ENCODE measurements around the gene CPNE5. TPM values are rescaled to one million over a fixed set of nuclear protein-coding genes. Genes with fewer than 3 reads are reported as not detected.

The CPNE5 gene
- 0.30 and 0.47 TPM in 2 replicates for polyA plus RNA-seq (2012; rRNA removed)
- polyA plus RNA-seq (2012; cell fraction: cytosol; rRNA removed): 0.21 and 0.25 TPM in 2 replicates
- polyA plus RNA-seq (2012; cell fraction: nucleus; rRNA removed): 0.47 and 0.54 TPM in 2 replicates

- peaks cover 12% of the 10 kb centered on the region for H3K27me3 ChIP-seq (ENCODE audit: insufficient read depth)
- CTCF ChIA-PET: interaction anchor here (1.4 to 2.5 kb wide), 2 partner anchors 12 to 371 kb away, joined by 3 to 10 read pairs; no protein-coding TSS in a partner anchor
- TF ChIP-seq SMC3 (IDR thresholded peaks at IDR 0.05; ENCODE audit: low read depth, low read length) (no peak), ZBTB33 (IDR thresholded peaks at IDR 0.05; ENCODE audit: borderline replicate concordance, low read depth) (no peak), FOXM1 (IDR thresholded peaks at IDR 0.05; ENCODE audit: low read depth) (no peak), POLR2AphosphoS5 (IDR thresholded peaks at IDR 0.05; ENCODE audit: low read depth, low read length) (no peak), FOXJ3 (CRISPR knock-in tag; IDR thresholded peaks at IDR 0.05) (no peak), PBX3 (IDR thresholded peaks at IDR 0.05) (no peak), RXRA (IDR thresholded peaks at IDR 0.05; ENCODE audit: borderline replicate concordance, low read depth) (no peak), EP300 (IDR thresholded peaks at IDR 0.05; ENCODE audit: borderline replicate concordance in 1 of 2, low read depth in 1 of 2, low read length in 1 of 2) (no peak), MEF2A (IDR thresholded peaks at IDR 0.05; ENCODE audit: borderline replicate concordance, low read depth) (no peak), RAD21 (IDR thresholded peaks at IDR 0.05; ENCODE audit: low read length) (no peak)
These were observed at the start of gene CPNE5 for GRCh38 chr6:36838896-36839748. Gene CPNE5 (minus strand): TSS chr6:36839444. CDS start chr6:36839377, 67 bp downstream.

DNA sequence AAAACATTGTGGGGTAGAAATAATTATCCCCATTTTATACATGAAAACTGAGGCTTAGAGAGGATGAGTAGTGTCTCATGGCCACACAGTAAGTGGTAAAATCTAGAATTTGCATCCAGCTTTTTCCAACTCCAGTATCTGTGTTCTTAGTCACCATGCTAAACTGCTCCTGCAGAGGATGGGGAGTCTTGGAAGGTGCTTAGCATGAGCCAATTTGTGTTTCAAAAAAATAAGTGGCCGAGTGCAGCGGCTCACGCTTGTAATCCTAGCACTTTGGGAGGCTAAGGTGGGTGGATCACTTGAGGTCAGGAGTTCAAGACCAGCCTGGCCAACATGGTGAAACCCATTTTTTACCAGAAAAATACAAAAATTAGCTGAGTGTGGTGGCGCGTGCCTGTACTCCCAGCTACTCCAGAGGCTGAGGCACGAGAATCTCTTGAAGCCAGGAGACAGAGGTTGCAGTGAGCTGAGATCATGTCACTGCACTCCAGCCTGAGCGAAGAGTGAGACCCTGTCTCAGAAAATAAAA, 48.9 kb upstream of the CPNE5 start:
- Histone ChIP-seq H3K27ac (ENCODE audit: low read depth in 2 of 2, low read length in 1 of 2) (no peak overlapping the region), H4K20me1 (ENCODE audit: insufficient read depth) (no peaks in the 10 kb centered on the region; the same call in 1 of the 2 replicates), H3K79me2 (ENCODE audit: insufficient read depth) (peaks cover 69% of the 10 kb centered on the region), H3K9me2 (no peaks in the 10 kb centered on the region), H3K9me3 (no peaks in the 10 kb centered on the region), H3K27me3 (ENCODE audit: insufficient read depth) (no peaks in the 10 kb centered on the region), H3F3A (replicated peaks; ENCODE audit: insufficient read depth) (no peaks in the 10 kb centered on the region), H3K9ac (no peak overlapping the region), H3K36me3 (replicated peaks in 1 of 2; ENCODE audit: control insufficient read depth in 1 of 2, insufficient read depth in 2 of 2, low read length in 1 of 2) (no peaks in the 10 kb centered on the region), H3K4me3 (ENCODE audit: low read depth in 2 of 2, low read length in 1 of 2) (no peak overlapping the region), H3K4me1 (ENCODE audit: control insufficient read depth in 1 of 2, insufficient read depth in 2 of 2, low read depth in 1 of 2, low read length in 1 of 2) (peaks cover 0 to 5% of the 10 kb centered on the region in 2 experiments; a peak in 1 of 4 replicates), H2AFZ (ENCODE audit: low read depth) (no peak overlapping the region), H3K4me2 (no peak overlapping the region)
- 94% methylated on average over 7 of the region's 7 CpGs for WGBS (ENCODE audit: low lambda C conversion rate)
- TF ChIP-seq MEF2A (IDR thresholded peaks at IDR 0.05; ENCODE audit: borderline replicate concordance, low read depth) (no peak), GATA2 (CRISPR knock-in tag; IDR thresholded peaks at IDR 0.05) (no peak), ZBTB33 (IDR thresholded peaks at IDR 0.05; ENCODE audit: borderline replicate concordance, low read depth) (no peak), RFX5 (IDR thresholded peaks at IDR 0.05; ENCODE audit: low read length) (no peak), RCOR1 (IDR thresholded peaks at IDR 0.05; ENCODE audit: low read length) (no peak), SIN3A (IDR thresholded peaks at IDR 0.05; ENCODE audit: borderline replicate concordance, low read depth, low read length) (no peak), MXI1 (IDR thresholded peaks at IDR 0.05; ENCODE audit: low read depth, low read length) (no peak), TCF12 (IDR thresholded peaks at IDR 0.05) (no peak), POLR2AphosphoS5 (IDR thresholded peaks at IDR 0.05; ENCODE audit: low read depth, low read length) (no peak), RAD21 (IDR thresholded peaks at IDR 0.05; ENCODE audit: low read length) (no peak)
- ChIA-PET POLR2A (no interaction called here), CTCF (interaction anchor here (1.0 to 1.8 kb wide), 2 partner anchors 130 to 141 kb away, joined by 4 read pairs; no protein-coding TSS in a partner anchor)
- DNase-seq: no peak

More at GRCh38 chr6:36838896-36839748, at the start of gene CPNE5:
- H3K27ac ChIP-seq (ENCODE audit: low read depth in 2 of 2, low read length in 1 of 2): no peak within 1 kb of the TSS
- peak within 1 kb of the TSS; percentile 84 for H3K4me2 ChIP-seq
- H3K9me2 ChIP-seq: no peaks in the 10 kb centered on the region
- H4K20me1 ChIP-seq (ENCODE audit: insufficient read depth): no peaks in the 10 kb centered on the region
- no peaks in the 10 kb centered on the region for H3K79me2 ChIP-seq (ENCODE audit: insufficient read depth)
- H3K9me3 ChIP-seq: no peaks in the 10 kb centered on the region
- H3K9ac ChIP-seq: no peak within 1 kb of the TSS; the same call in 1 of the 2 replicates
- WGBS (ENCODE audit: low lambda C conversion rate): 8% methylated on average over 33 of the region's 57 CpGs
- peak within 1 kb of the TSS; percentile 55 to 62 for H3K4me3 ChIP-seq (ENCODE audit: low read depth in 2 of 2, low read length in 1 of 2)
- peak; percentile 82 for DNase-seq
- peaks cover 0 to 10% of the 10 kb centered on the region in 2 experiments; a peak in 1 of 4 replicates for H3K4me1 ChIP-seq (ENCODE audit: control insufficient read depth in 1 of 2, insufficient read depth in 2 of 2, low read depth in 1 of 2, low read length in 1 of 2)
- POLR2A ChIA-PET: no interaction called here
- peak within 1 kb of the TSS; percentile 70; the same call in 1 of the 2 replicates for H2AFZ ChIP-seq (ENCODE audit: low read depth)
- H3F3A ChIP-seq (replicated peaks; ENCODE audit: insufficient read depth): peaks cover 4% of the 10 kb centered on the region
- no peaks in the 10 kb centered on the region for H3K36me3 ChIP-seq (replicated peaks in 1 of 2; ENCODE audit: control insufficient read depth in 1 of 2, insufficient read depth in 2 of 2, low read length in 1 of 2)
